HUES64 (cell line): Measurements from ENCODE around the gene PLCD3.
A peak's percentile ranks its signal among the peaks of the same experiment; 100 is the strongest.

Experiments used
- H3K27ac ChIP-seq: 2 replicates; pipeline ENCODE4 v1.7.0; 2013; ENCODE audit warnings: low read depth, low read length, inconsistent platforms
- H3K27me3 ChIP-seq: 2 replicates; pipeline ENCODE4 v1.6.1; 2013; ENCODE audit warnings: mild to moderate bottlenecking, low read length; ENCODE audit not compliant: insufficient read depth
- H3K36me3 ChIP-seq: 2 replicates; pipeline ENCODE4 v1.6.1; 2013; ENCODE audit warnings: mild to moderate bottlenecking, low read length; ENCODE audit not compliant: insufficient read depth
- H3K4me1 ChIP-seq: 2 replicates; pipeline ENCODE4 v1.6.1; 2013; ENCODE audit warnings: mild to moderate bottlenecking, low read length, moderate library complexity; ENCODE audit not compliant: insufficient read depth
- H3K4me3 ChIP-seq: 2 replicates; pipeline ENCODE4 v1.5.1; 2013; ENCODE audit warnings: mild to moderate bottlenecking, low read length, moderate library complexity
- H3K9ac ChIP-seq: 2 replicates; pipeline ENCODE4 v1.6.1; 2013; ENCODE audit warnings: mild to moderate bottlenecking, low read depth, low read length
- H3K9me3 ChIP-seq: 2 replicates; pipeline ENCODE4 v1.6.1; 2013; ENCODE audit warnings: low read depth, low read length; ENCODE audit not compliant: insufficient read depth
- WGBS: fragments of 150-250, 120-280 bp; methylation state at CpG from one replicate; pipeline ENCODE4 v1.1.7; 2013; ENCODE audit warnings: missing lambda C conversion rate; 5-methylcytosine and 5-hydroxymethylcytosine counted together

The PLCD3 gene

DNA sequence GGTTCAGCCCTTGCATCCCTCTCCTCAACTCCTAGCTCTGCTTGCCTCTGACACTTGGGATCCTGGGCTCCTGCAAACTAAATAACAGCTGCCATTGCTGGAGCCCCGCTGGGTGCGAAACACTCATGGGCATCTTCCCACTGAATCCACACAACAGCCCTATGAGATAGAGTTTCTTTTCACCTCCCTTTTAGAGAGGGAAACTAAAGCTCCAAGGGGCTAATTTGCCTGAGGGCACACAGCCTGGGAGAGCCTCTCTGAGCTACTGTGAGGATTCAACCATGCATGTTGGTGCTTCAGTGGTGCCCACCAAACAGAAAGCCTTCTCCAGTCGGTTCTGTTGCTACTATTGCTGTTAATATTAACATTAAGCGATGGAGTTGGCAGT lies 7.2 kb upstream of the PLCD3 start:
- no peaks in the 10 kb centered on the region for H3K36me3 ChIP-seq
- H3K9me3 ChIP-seq: no peaks in the 10 kb centered on the region
- peaks cover 6% of the 10 kb centered on the region; the same call in 1 of the 2 replicates for H3K4me1 ChIP-seq
- WGBS: 90% methylated on average over 4 of the region's 4 CpGs
- H3K4me3 ChIP-seq: no peak overlapping the region
- H3K27me3 ChIP-seq: no peaks in the 10 kb centered on the region
- H3K9ac ChIP-seq: no peak overlapping the region
- no peak overlapping the region; the same call in 1 of the 2 replicates for H3K27ac ChIP-seq

DNA sequence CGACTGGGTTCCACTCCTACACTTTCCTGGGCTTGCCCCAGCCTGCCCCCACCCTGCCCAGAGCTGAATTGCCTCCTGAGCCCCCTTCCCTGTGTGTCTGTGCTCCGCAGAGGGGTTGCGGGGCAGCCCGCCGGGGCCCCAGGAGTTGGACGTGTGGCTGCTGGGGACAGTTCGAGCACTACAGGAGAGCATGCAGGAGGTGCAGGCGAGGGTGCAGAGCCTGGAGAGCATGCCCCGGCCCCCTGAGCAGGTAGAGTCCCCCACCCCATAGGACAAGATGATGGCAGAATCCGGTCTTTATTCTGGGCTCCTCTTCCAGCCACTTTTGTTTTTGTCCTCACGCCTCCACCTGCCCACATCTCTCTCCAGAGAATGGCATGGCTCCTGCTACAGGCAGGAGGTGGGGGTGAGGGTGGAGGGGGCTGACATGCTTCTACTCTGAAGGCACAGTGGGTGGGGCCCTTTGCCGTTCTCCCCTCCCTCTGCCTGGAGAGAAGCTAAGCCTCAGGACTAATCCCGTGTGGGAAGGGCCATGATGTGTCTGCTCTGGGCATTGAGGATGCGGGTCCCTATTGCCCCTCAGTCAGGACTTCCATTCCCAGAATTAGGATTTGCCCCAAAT lies 6.7 kb upstream of the PLCD3 start:
- 70% methylated on average over 14 of the region's 14 CpGs for WGBS
- H3K4me1 ChIP-seq: peaks cover 6% of the 10 kb centered on the region; the same call in 1 of the 2 replicates
- no peak overlapping the region; the same call in 1 of the 2 replicates for H3K27ac ChIP-seq
- no peak overlapping the region for H3K9ac ChIP-seq
- H3K4me3 ChIP-seq: no peak overlapping the region
- no peaks in the 10 kb centered on the region for H3K27me3 ChIP-seq
- H3K36me3 ChIP-seq: no peaks in the 10 kb centered on the region
- no peaks in the 10 kb centered on the region for H3K9me3 ChIP-seq

- H3K9ac ChIP-seq: no peak overlapping the region
- 91% methylated on average over 11 of the region's 11 CpGs for WGBS
- no peak overlapping the region for H3K4me3 ChIP-seq
- no peaks in the 10 kb centered on the region for H3K9me3 ChIP-seq
- no peaks in the 10 kb centered on the region for H3K36me3 ChIP-seq
- no peaks in the 10 kb centered on the region for H3K27me3 ChIP-seq
- no peaks in the 10 kb centered on the region for H3K4me1 ChIP-seq
- no peak overlapping the region for H3K27ac ChIP-seq
Observed at GRCh38 chr17:45137561-45138305, 5.4 kb upstream of the PLCD3 start.

GRCh38 chr17:45136846-45137560 lies 4.7 kb upstream of the PLCD3 start:
- Histone ChIP-seq H3K36me3 (no peaks in the 10 kb centered on the region), H3K4me3 (no peak overlapping the region)
- 88% methylated on average over 11 of the region's 12 CpGs for WGBS

GRCh38 chr17:45135978-45136791 lies 3.9 kb upstream of the PLCD3 start:
- Histone ChIP-seq H3K36me3 (no peaks in the 10 kb centered on the region), H3K9me3 (no peaks in the 10 kb centered on the region), H3K9ac (peak overlapping the region; percentile 46), H3K4me3 (peak overlapping the region; percentile 61), H3K27ac (no peak overlapping the region), H3K27me3 (no peaks in the 10 kb centered on the region), H3K4me1 (no peaks in the 10 kb centered on the region)
- WGBS: 88% methylated on average over 21 of the region's 21 CpGs

More at GRCh38 chr17:45136846-45137560, 4.7 kb upstream of the PLCD3 start:
- no peaks in the 10 kb centered on the region for H3K27me3 ChIP-seq
- no peak overlapping the region for H3K9ac ChIP-seq
- H3K9me3 ChIP-seq: no peaks in the 10 kb centered on the region
- no peaks in the 10 kb centered on the region for H3K4me1 ChIP-seq
- H3K27ac ChIP-seq: no peak overlapping the region

- Histone ChIP-seq H3K27me3 (no peaks in the 10 kb centered on the region), H3K4me1 (no peaks in the 10 kb centered on the region), H3K36me3 (no peaks in the 10 kb centered on the region), H3K27ac (no peak within 1 kb of the TSS), H3K9ac (peak within 1 kb of the TSS; percentile 46), H3K4me3 (peak within 1 kb of the TSS; percentile 61), H3K9me3 (no peaks in the 10 kb centered on the region)
- WGBS: 24% methylated on average over 40 of the region's 40 CpGs
Observed at GRCh38 chr17:45135192-45135977, 3.1 kb upstream of the PLCD3 start, which contains the start of gene ACBD4. ACBD4 (plus strand) TSS chr17:45135687; CDS start chr17:45136145, 458 bp downstream.

DNA sequence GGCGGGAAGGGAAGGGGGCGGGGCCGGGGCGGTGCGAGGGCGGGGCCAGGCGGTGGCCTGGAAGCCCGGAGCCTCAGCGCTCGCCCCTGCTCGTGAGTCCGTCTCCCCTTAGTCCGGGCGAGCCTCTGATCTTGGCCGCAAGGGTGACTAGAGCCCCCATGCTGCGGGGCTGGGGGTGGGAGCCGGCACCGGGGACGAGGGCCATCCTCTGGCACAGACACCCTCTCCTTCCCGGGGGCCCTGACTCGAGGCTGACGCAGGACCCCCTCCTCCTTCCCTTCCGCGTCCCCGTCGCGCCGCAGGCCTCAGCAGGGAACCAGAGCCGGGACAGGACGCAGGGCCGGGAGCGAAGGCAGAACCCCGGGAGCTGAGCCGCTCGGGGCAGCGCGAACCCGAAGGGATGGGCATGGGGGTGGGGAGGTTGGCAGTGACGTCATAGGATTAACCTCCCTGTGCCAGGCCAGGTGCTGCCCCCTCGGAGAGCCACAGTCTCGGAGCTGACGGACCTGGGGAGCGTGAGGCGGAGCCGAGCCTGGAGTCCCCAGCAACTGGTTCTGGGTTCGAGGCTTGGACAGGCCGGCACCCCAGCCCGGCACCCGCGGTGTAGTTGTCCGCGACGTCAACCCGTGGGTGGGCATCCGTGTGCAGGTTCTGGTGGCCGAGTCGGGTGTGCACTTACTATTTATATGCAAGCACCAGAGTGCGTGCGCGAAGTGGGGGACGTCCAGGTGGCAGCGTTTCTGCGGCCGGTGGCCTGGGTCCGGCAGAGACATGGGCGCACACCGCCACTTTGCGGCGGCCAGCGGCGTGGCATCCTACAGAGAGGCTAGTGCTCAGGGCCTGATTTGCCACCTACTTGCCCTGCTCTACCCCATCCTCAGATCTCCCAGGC lies 503 bp upstream of the PLCD3 start:
- H3K9me3 ChIP-seq: no peaks in the 10 kb centered on the region
- H3K36me3 ChIP-seq: no peaks in the 10 kb centered on the region
- no peak overlapping the region; the same call in 1 of the 2 replicates for H3K9ac ChIP-seq
- H3K27ac ChIP-seq: peak overlapping the region; percentile 67; the same call in 1 of the 2 replicates
- WGBS: 3% methylated on average over 71 of the region's 71 CpGs
- H3K27me3 ChIP-seq: no peaks in the 10 kb centered on the region
- peaks cover 3% of the 10 kb centered on the region; the same call in 1 of the 2 replicates for H3K4me1 ChIP-seq
- H3K4me3 ChIP-seq: peak overlapping the region; percentile 68

DNA sequence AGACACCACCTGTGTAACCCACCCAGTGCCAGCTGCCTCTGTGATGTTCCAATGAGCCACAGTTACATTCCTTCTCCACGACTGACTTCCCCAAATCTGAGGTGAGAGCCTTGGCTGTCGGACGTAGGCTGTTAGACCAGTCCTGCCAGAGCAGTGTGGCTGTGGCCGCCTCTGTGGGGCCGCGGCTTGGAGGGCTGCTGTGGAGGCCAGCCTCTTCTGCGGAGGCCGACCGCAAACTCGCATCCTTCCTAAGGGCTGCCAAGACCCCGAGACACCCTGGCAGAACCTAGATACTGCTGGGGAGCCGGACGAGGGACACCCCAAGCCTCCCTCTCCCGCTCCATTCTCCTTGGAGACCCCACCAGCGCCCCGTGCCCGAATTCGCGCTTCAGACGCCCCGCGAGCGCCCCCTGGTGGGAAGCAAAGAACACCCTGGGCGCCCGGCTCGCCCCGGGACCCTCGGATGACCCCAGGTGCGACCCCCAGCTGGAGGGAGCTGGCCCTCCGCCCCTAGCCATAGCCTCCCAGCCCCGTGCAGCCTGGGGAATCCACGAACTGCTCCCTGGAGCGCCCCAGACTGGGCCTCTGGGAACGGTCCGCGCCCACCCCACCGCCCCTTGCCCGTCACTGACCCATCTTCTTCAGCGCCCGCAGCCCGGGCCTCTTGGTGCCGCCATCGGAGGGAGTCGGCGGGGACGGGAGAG lies 547 bp downstream of the PLCD3 start:
- peak overlapping the region; percentile 63 for H3K4me3 ChIP-seq
- peak overlapping the region; percentile 23; the same call in 1 of the 2 replicates for H3K27ac ChIP-seq
- H3K36me3 ChIP-seq: no peaks in the 10 kb centered on the region
- WGBS: 17% methylated on average over 46 of the region's 46 CpGs
- H3K9ac ChIP-seq: peak overlapping the region; percentile 58; the same call in 1 of the 2 replicates
- no peaks in the 10 kb centered on the region for H3K27me3 ChIP-seq
- H3K4me1 ChIP-seq: peaks cover 3% of the 10 kb centered on the region; the same call in 1 of the 2 replicates
- H3K9me3 ChIP-seq: no peaks in the 10 kb centered on the region
